Esophagus (tissue), 2 donors: ENCODE data around the gene DGKZ. TPM values are rescaled to one million over a fixed set of nuclear protein-coding genes. Genes with fewer than 3 reads are reported as not detected.

Experiments
- H3K27ac ChIP-seq, 2 donors: one replicate each; pipeline ENCODE4 v1.5.1; 2013; ENCODE audit warnings: low read depth in 2 of 2, mild to moderate bottlenecking in 2 of 2, inconsistent platforms in 1 of 2, low read length in 1 of 2, moderate library complexity in 1 of 2
- H3K27me3 ChIP-seq, 2 donors: one replicate each; pipeline ENCODE4 v1.6.1; 2013; ENCODE audit warnings: low read length in 2 of 2, control low read depth in 1 of 2, mild to moderate bottlenecking in 1 of 2; ENCODE audit not compliant: insufficient read depth in 2 of 2, control insufficient read depth in 1 of 2
- H3K36me3 ChIP-seq, 2 donors: one replicate each; pipeline ENCODE4 v1.6.1; 2013; ENCODE audit warnings: low read length in 1 of 2; ENCODE audit not compliant: control insufficient read depth in 2 of 2, insufficient read depth in 2 of 2
- H3K4me1 ChIP-seq, 2 donors: one replicate each; pipeline ENCODE4 v1.6.1; 2013; ENCODE audit warnings: low read length in 1 of 2; ENCODE audit not compliant: control insufficient read depth in 2 of 2, insufficient read depth in 2 of 2
- H3K4me3 ChIP-seq, 2 donors: one replicate each; pipeline ENCODE4 v1.5.1; 2013; ENCODE audit warnings: low read length in 2 of 2, mild to moderate bottlenecking in 2 of 2, low read depth in 1 of 2, moderate library complexity in 1 of 2
- H3K9me3 ChIP-seq, 2 donors: one replicate each; pipeline ENCODE4 v1.6.1; 2013; ENCODE audit warnings: mild to moderate bottlenecking in 2 of 2, low read depth in 1 of 2, low read length in 1 of 2, moderate library complexity in 1 of 2; ENCODE audit not compliant: control insufficient read depth in 2 of 2, insufficient read depth in 1 of 2
- WGBS, 2 donors: extraction: QIAGEN DNeasy Blood & Tissue Kit; methylation state at CpG; one replicate each; pipeline ENCODE4 v1.1.7; 2013; 5-methylcytosine and 5-hydroxymethylcytosine counted together
- polyA plus RNA-seq, 2 donors: library from polyadenylated mRNA; stranded (reverse); fragments of 200-250 nt; gene quantifications; one replicate each; pipeline ENCODE4 v1.2.3, GENCODE V29; 2013
- donor health status: healthy with polysubstance abuse.
- donor health status: Bipolar disorder and iron deficiency.

Gene DGKZ
- polyA plus RNA-seq, 2 donors: 27.3 to 36.6 TPM

DNA sequence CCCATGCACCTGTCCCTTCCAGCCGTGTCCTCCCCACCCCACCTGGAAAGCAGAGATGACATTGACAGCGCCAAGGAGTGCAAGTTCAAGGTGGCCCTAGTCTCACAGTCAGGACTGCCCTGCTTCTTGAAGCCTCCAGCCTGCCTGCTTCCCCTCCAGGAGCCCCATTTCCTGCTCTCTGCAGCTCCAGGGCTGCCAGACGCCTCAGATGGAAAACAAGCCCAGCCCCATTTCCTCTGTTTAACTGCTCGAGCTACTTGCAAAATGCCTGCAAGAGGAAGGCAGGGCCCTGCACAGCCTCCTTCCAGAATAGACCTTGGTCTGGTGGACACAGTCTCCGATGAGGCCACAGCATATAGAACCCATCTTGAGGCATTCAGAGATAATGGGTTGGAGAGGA, 5.0 kb upstream of the DGKZ start:
- Histone ChIP-seq H3K4me3 (no peak overlapping the region), H3K9me3 (no peaks in the 10 kb centered on the region), H3K27ac (no peak overlapping the region), H3K36me3 (no peaks in the 10 kb centered on the region), H3K27me3 (no peaks in the 10 kb centered on the region), H3K4me1 (peaks cover 2 to 15% of the 10 kb centered on the region in 2 donors)
- 52 to 57% methylated on average over 5 of the region's 5 CpGs for WGBS, 2 donors

DNA sequence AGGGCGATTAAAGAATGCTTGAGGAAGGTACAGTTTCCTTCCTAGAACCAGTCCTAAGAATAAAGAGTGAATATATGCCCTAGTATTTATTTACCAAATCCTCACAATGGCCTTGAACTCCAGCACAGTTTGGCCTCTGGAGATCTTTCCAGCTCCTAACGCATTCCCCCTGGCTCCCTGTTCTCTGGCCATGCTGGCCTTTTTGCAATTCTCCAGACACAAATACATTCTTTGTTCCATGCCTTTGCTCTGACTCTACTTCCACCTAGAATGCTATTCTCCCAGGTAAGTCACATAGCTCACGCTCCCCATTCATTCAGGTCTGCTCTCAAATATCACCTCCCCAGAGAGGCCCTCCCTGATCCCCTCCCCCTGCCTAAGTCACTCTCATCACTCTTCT, 3.7 kb upstream of the DGKZ start:
- peaks cover 2 to 22% of the 10 kb centered on the region in 2 donors for H3K4me1 ChIP-seq
- no peaks in the 10 kb centered on the region for H3K9me3 ChIP-seq
- no peaks in the 10 kb centered on the region for H3K36me3 ChIP-seq
- no peak overlapping the region for H3K27ac ChIP-seq
- WGBS, 2 donors: 81 to 83% methylated on average over 3 of the region's 3 CpGs
- H3K27me3 ChIP-seq: no peaks in the 10 kb centered on the region
- H3K4me3 ChIP-seq: no peak overlapping the region

DNA sequence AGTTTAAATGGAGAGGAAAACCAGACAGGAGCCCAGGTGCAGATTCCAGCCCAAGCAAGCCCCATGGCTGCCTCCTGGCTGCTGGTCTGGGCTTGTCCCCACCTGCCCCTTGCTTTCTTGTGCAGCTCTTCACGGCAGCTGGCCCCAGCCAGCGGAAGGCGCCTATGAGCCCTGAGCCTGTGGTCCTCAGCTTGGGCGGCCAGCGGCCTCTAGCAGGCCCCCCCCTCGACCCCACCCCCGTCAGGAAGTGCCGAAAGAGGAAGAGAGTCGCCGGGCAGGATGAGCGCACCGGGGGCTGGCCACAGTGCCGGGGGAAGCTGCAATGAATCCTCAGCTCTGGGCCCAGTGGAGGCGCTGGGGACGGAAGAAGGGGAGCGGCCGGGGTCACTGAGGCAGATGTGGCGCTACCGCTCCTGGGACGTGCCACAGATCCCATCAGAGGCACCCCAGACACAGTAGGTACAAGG, 2.1 kb upstream of the DGKZ start:
- WGBS, 2 donors: 33 to 35% methylated on average over 20 of the region's 20 CpGs
- Histone ChIP-seq H3K36me3 (no peaks in the 10 kb centered on the region), H3K27ac (peak overlapping the region; percentile 56 to 72), H3K4me1 (peaks cover 2 to 17% of the 10 kb centered on the region in 2 donors), H3K9me3 (no peaks in the 10 kb centered on the region), H3K27me3 (no peaks in the 10 kb centered on the region), H3K4me3 (peak overlapping the region; percentile 32 to 36)

DNA sequence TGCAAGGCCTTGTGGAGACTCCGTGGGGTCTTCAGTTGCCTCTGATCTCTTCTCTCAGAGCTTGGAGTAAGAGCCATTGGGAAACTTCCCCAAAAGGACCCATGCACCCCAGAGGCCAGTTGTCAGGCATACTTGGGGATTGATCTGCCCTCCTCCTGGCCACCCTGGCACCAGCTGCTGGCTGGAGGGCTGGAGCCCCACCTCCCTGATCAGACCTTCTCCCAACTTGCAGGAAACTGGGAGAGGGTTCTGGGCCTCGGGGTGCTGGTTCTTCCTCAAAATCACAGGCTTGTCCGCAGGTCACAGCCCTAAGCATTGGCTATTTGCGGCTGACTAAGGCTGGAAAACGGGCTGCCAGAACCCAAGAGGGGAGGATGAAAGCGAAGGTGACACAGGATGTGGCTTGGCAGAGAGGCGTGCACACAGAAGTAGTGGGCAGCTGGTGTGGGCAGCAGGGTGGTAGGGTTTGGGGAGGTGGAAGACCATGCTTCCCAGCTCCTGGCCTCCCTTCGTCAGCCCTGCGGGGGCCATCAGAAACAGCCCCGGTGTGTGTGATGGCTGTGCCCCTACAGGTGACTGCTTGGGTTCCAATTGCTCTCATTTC, 1.3 kb upstream of the DGKZ start:
- H3K4me3 ChIP-seq: peak overlapping the region; percentile 32 to 36
- H3K9me3 ChIP-seq: no peaks in the 10 kb centered on the region
- WGBS, 2 donors: 43 to 52% methylated on average over 10 of the region's 10 CpGs

DNA sequence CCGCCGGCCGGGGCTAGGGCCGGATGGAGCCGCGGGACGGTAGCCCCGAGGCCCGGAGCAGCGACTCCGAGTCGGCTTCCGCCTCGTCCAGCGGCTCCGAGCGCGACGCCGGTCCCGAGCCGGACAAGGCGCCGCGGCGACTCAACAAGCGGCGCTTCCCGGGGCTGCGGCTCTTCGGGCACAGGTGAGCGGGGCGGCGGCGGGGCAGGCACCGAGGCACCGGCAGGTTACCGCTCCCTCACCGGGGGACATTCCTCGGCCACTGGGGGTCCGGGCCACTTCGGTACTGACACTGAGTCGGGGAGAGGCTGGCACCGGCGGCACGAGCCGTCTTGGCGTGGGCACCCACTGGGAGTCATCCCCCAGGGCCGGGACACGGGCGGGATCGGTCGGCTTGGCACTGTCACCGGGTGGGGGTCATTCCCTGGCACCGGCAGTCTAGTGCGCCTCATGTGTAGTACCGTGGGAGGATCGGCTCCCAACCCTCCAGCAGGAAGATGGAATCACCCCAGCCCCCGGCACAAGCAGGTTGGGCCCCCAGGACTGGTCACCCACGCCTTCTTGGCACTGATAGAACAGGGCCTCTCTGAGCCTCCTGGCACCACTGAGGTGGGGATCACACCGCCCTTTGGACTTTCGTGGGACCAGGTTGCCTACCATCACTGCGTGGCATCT, 511 bp downstream of the DGKZ start:
- Histone ChIP-seq H3K27ac (peak overlapping the region; percentile 40 to 54), H3K4me1 (peaks cover 2 to 35% of the 10 kb centered on the region in 2 donors)
- WGBS, 2 donors: 14 to 20% methylated on average over 58 to 63 of the region's 63 CpGs

More for the DNA sequence above, 1.3 kb upstream of the DGKZ start:
- H3K27ac ChIP-seq: peak overlapping the region; percentile 39 to 72
- no peaks in the 10 kb centered on the region for H3K27me3 ChIP-seq
- no peaks in the 10 kb centered on the region for H3K36me3 ChIP-seq
- peaks cover 2 to 19% of the 10 kb centered on the region in 2 donors for H3K4me1 ChIP-seq

DNA sequence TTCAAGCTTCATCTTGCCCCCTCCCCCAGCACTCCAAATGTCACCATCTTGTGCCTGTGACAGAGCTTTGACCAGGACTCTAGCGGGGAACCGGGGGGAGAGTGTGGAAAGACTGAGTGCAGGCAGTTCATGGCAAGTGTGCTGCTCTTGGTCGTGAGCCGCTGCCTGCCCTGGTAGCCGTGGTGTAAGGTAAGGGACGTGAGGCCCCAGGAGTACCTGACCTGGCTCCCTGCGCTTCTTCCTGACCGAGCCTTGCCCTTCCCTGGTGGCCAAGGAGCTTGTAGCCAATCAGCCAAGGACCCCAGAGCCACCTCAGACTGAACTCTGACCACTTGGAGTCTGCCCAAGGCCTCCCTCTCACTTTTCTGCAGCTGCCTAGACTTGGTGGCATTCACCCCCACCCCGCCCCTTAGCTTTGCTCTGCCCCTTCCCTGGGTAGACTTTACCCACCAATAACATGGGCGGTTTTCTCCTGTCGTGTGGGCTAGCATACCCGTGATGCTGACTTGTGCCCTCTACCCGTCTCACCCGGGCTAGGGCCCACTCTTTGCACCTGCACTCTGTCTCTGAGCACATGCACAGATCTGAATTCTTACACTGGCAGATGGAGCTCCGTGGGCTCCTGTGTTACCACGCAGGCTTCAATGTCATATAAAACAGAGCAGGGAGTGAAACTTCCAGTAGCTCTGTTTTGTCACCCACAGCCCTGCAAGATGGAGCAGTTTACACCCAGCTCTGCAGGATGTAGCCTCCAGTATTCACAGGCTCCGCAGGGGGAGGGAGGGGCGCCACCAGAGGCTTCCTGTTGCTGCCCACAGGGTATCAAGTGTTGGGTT, 1.5 kb downstream of the DGKZ start:
- Histone ChIP-seq H3K4me3 (peak overlapping the region; percentile 71 to 84), H3K36me3 (peaks cover 0 to 3% of the 10 kb centered on the region in 2 donors), H3K4me1 (peaks cover 2 to 41% of the 10 kb centered on the region in 2 donors), H3K27me3 (no peaks in the 10 kb centered on the region), H3K9me3 (no peaks in the 10 kb centered on the region), H3K27ac (peak overlapping the region in 1 of 2 donors; percentile 30)
- WGBS, 2 donors: 47 to 55% methylated on average over 17 to 18 of the region's 18 CpGs

More for the DNA sequence above, 511 bp downstream of the DGKZ start:
- H3K27me3 ChIP-seq: no peaks in the 10 kb centered on the region
- H3K4me3 ChIP-seq: peak overlapping the region; percentile 71 to 84
- H3K9me3 ChIP-seq: no peaks in the 10 kb centered on the region
- H3K36me3 ChIP-seq: no peaks in the 10 kb centered on the region

DNA sequence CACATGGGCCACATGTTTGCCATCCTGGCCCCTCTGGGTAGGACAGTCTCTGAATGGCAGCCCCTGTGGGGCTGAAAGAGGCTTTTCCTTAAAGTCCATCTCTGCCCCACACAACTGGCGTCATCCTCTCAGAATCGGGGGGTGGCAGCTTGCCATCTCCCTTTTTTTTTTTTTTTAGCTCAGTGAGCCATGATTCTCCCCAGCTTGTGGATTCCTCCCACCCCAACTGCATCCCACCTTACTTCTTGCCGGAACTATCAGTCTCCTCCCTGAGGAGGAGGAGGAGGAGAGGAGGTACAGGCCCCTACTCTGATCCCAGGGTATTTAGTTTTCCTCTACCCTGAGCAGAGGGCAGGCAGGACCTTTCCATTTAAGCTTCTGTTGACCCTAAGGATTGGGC, 3.4 kb downstream of the DGKZ start:
- WGBS, 2 donors: 53% methylated on average over 3 of the region's 3 CpGs
- no peak overlapping the region for H3K27ac ChIP-seq

DNA sequence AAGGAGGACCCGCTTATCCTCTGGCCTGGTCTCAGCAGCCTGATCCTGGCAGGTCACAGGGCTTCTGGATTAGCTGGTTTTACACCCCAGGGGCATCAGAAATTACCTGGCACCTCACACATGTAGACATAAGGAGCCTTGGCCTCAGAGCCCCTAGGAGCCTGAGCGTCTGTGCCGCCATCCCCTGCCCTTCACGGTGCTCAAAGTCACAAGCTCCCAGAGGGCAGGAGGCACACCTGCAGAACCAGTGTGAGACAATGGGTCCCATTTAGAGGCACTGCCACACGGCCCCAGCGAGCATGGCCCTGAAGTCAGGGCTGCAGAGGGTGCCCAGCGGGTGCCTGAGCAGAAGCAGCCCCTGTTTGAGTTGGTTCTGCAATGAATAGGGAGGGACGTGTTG, 3.9 kb downstream of the DGKZ start:
- WGBS, 2 donors: 50 to 59% methylated on average over 8 of the region's 8 CpGs
- Histone ChIP-seq H3K36me3 (peaks cover 0 to 3% of the 10 kb centered on the region in 2 donors), H3K9me3 (no peaks in the 10 kb centered on the region), H3K4me1 (peaks cover 1 to 38% of the 10 kb centered on the region in 2 donors), H3K27me3 (no peaks in the 10 kb centered on the region), H3K4me3 (no peak overlapping the region), H3K27ac (no peak overlapping the region)

More for the DNA sequence above, 3.4 kb downstream of the DGKZ start:
- H3K36me3 ChIP-seq: peaks cover 0 to 3% of the 10 kb centered on the region in 2 donors
- no peak overlapping the region for H3K4me3 ChIP-seq
- H3K9me3 ChIP-seq: no peaks in the 10 kb centered on the region
- H3K4me1 ChIP-seq: peaks cover 2 to 41% of the 10 kb centered on the region in 2 donors
- H3K27me3 ChIP-seq: no peaks in the 10 kb centered on the region

DNA sequence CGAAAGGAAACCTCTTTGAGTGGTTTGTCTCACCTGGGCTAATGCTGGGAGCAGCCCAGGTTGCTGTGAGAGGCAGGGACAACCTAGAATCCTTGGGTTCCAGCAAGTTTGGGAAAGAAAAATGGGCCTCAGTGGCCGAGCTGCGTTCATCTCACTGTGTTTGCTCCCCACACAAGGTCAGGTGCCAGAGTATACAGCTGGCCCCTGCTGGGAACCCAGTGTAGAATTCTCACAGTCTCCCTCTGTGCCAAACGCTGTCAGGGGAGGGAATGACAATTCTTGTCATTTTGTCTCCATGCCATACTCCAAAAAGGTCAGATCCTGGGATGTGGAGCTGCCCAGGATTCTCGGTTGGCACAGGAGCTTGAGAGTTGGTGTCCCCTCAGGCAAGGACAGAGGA, 4.3 kb downstream of the DGKZ start:
- 57 to 62% methylated on average over 5 of the region's 5 CpGs for WGBS, 2 donors
- Histone ChIP-seq H3K4me3 (no peak overlapping the region), H3K27ac (no peak overlapping the region), H3K4me1 (peaks cover 3 to 35% of the 10 kb centered on the region in 2 donors), H3K27me3 (no peaks in the 10 kb centered on the region), H3K9me3 (no peaks in the 10 kb centered on the region), H3K36me3 (peaks cover 0 to 3% of the 10 kb centered on the region in 2 donors)
